ENCODE results near the gene TLE5. TPM values are rescaled to one million over a fixed set of nuclear protein-coding genes. Genes with fewer than 3 reads are reported as not detected.

Gene TLE5
- total RNA-seq = 174 and 211 TPM in 2 replicates

DNA sequence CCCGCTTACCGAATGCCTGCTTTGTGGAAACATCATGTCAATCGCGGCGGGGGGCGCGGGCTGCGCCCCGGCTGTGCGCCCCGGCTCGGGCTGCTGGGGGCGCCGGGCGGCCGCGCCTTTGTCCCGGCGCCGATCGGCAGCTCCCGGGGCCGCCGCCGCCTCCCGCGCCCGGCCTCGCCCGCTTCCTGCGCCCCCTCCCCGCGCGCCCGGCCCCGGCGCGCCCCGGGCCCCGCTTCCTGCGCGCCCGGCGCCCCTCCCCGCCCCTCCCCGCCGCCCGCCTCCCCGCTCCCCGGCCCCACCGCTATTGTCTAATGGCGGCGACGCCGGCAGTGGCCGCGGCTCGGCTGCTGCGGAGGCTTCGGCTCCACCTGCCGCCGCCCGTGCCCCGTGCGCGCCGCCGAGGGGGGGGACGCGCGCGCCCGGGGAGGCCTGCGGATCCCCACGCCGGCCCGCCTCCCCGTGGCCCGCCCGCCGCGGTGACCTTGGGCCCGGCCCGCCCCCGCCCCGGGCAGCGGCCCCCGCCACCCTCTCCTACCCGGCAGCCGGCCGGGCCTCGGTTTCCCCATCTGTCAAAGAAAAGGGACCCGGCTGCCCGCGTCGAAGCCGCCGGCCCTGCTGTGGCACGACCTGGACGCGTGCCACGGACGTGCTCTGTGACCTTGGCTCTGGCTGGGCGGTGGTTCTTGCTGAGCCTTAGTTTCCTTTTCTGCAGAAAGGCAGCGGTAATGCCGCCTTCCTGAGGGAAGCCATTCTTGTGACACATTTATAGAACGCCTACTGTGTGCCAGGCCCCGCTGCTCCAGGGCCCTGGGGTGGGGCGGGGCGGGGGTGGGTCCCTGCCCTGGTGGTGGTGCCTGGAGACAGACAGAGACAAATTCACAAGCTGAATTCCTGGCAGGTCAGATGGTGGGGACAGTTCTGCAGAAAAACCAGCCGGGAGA lies at the start of gene TLE5:
Gene TLE5, minus strand, starts transcription at position 331 of the 941 bp plus-strand sequence. Its CDS starts 295 bp downstream, at position 36.

DNA sequence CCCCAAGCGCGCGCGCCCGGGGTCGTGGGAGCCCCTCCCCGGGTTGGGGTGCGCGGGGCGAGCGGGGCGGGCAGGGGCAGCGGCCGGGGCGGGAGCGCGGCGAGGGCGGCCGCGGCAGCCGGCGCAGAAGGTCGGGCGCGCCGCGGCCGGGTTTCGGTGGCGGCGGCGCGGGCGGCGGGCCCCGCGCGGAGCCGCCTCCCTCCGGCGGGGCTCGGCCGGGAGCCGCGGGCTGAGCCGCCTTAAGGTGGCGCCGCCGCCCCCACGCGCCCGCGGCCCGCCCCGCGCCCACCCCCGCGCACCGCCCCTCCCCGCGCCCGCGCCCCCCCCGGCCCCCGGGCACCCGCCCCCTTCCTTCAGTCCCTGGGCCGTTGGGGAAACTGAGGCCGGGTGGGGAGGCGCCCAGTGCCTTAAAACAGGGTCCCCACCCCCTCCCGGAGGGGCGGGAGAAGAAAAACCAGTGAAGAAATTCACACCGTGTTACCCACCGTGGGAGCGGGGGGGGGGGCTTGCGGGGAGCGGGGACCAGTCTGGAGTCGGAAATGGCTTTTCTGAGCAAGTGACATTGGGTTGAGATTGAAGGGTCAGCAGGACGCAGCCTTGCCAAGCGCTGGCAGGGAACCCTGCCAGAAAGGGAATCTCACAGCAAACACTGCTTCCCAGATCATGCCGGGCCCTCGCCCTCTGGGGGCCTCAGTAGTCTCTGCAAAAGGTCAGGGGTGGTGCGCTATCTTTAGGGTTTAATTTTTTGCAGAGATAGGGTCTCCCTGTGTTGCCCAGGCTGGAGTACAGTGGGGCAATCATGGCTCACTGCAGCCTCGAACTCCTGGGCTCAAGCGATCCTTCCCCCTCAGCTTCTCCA lies 33.0 kb downstream of the TLE5 start, which contains the start of gene TLE2:
Gene TLE2, minus strand, starts transcription at position 216 of the 859 bp plus-strand sequence. CDS start 376 bp downstream, outside the sequence.

Other genes starting within 250 kb of the TLE5 start
- 5.4 and 6.1 TPM in 2 replicates for gene ZNF554, start 242.6 kb downstream of the TLE5 start, total RNA-seq
- gene ZNF555, start 221.0 kb downstream of the TLE5 start, total RNA-seq = 7.8 and 9.2 TPM in 2 replicates
- not detected in 2 replicates for gene ZNF556, start 195.2 kb downstream of the TLE5 start, total RNA-seq
- 4.2 and 4.9 TPM in 2 replicates for gene ZNF57, start 161.6 kb downstream of the TLE5 start, total RNA-seq
- 3.8 and 4.6 TPM in 2 replicates for gene ZNF77, start 117.5 kb downstream of the TLE5 start, total RNA-seq
- gene TLE6, start 84.9 kb downstream of the TLE5 start, total RNA-seq = 2.7 and 2.8 TPM in 2 replicates
- gene TLE2, start 33.2 kb downstream of the TLE5 start, total RNA-seq = 4.5 and 8.1 TPM in 2 replicates
- 42.6 and 51.4 TPM in 2 replicates for gene GNA11, start 31.9 kb upstream of the TLE5 start, total RNA-seq
- not detected in 2 replicates for gene GNA15, start 73.5 kb upstream of the TLE5 start, total RNA-seq
- gene S1PR4, start 116.3 kb upstream of the TLE5 start, total RNA-seq = not detected in 2 replicates
- gene NCLN, start 123.4 kb upstream of the TLE5 start, total RNA-seq = 31.2 and 31.9 TPM in 2 replicates
- 0.13 and 0.22 TPM in 2 replicates for gene CELF5, start 162.2 kb upstream of the TLE5 start, total RNA-seq

All from articular chondrocyte of knee joint (primary cell).